Sigmoid colon (tissue), 3 donors: ENCODE results near the gene SPHK2.

ENCODE experiments used
- POLR2A ChIP-seq, 2 donors: fragments of 450-650 bp; IDR thresholded peaks; one replicate each; pipeline ENCODE4 v1.6.1; 2016; ENCODE audit warnings: antibody characterized with exemption in 2 of 2, mild to moderate bottlenecking in 2 of 2, moderate library complexity in 2 of 2
- TF ChIP-seq, protein P1 (sequence below), 4 experiments: fragments of 450-650 bp in 3 of 4; fragments of 200-600 bp in 1 of 4; IDR thresholded peaks; one replicate each; pipeline ENCODE4 v1.5.1; 2016 to 2019; ENCODE audit warnings: antibody characterized with exemption in 4 of 4, mild to moderate bottlenecking in 3 of 4, moderate library complexity in 2 of 4

DNA sequence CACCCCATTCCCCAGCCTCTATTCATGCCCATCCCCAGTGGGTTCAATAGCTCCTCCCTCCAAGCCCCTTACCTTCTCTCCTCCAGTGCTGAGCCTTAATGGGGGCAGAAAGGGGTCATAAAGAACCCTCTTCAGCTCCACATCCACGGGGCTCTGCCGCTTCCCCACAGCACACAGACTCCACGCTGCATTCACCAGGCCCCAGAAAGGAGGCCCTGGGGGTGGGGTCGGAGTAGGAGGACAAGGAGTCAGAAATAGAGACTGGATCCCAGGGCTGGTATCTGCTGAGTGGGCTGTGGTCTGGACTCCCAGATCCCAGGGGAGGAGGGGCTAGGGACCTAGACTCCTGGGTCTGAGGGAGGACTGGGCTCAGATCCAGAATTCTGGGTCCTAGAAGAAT is 25.0 kb downstream of the SPHK2 start:
- no peak for TF ChIP-seq POLR2A (IDR thresholded peaks at IDR 0.05)
- TF ChIP-seq, protein P1, sequence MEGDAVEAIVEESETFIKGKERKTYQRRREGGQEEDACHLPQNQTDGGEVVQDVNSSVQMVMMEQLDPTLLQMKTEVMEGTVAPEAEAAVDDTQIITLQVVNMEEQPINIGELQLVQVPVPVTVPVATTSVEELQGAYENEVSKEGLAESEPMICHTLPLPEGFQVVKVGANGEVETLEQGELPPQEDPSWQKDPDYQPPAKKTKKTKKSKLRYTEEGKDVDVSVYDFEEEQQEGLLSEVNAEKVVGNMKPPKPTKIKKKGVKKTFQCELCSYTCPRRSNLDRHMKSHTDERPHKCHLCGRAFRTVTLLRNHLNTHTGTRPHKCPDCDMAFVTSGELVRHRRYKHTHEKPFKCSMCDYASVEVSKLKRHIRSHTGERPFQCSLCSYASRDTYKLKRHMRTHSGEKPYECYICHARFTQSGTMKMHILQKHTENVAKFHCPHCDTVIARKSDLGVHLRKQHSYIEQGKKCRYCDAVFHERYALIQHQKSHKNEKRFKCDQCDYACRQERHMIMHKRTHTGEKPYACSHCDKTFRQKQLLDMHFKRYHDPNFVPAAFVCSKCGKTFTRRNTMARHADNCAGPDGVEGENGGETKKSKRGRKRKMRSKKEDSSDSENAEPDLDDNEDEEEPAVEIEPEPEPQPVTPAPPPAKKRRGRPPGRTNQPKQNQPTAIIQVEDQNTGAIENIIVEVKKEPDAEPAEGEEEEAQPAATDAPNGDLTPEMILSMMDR (IDR thresholded peaks at IDR 0.05): no peak
